NOMO-1 treated with DMSO at 0.1 percent for 48 hours (cell line): ENCODE data around the gene ADD2.
A peak's percentile ranks its signal among the peaks of the same experiment; 100 is the strongest.
"Not testable (repeated sequence)": the region's sequence is repeated elsewhere in the genome, so short reads cannot be mapped to it uniquely, and the experiment has no call there.

Source experiments
- DNase-seq: peaks from one replicate; lab custom pipeline; 2025; ENCODE audit not compliant: unreplicated experiment; lab: John Stamatoyannopoulos, UW

The ADD2 gene

DNA sequence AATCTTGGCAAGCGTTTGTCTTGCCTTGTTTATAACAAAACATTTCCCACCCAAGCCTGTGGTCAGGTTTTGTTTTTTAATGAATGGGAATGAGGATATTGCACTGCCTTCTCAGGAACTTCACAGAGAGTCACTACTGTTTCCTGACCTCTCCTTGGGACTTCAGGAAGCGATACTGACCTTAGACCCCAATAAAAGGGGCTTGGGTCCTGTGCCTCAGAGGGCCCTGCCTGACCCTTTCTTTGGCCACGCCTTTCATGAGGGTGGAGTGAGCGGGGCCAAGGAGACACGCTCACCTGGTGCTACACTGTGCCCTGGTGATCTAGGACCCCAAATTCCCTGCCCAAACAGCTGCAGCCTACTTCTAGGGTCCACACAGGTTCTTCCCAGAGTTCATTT is 121.6 kb downstream of the ADD2 start:
- no peak for DNase-seq

DNA sequence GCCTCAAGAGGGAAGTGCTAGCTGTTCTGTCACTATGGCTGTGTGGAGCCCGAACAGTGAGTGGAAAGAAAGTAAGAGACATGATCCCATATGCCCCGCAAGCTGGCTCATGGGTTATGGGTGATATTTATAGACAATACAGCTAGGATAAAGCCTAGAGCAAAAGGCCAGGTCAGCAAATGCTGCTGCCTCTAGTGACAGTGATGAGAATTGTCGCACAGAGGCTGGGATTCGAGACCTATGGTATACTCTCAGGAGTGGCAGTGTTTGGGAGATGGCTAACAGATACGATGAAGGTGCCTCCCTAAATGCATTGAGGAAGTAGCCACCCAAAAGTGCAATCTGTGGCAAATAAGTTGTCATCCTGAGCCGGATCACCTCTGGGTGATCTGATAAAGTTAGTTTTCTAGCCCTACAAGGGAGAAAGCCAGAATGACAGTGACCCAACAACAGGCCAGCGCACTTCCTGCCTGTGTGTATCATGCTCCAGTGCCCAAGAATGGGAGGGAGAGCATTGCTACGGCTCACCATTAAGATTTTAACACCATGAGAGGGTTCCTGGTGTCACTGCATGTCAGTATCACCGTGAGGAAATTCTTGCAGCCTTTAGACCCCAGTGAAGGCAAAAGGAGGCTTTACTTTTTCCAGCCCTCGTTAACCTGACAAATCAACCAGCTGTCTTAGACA is 122.1 kb downstream of the ADD2 start:
- no peak for DNase-seq

DNA sequence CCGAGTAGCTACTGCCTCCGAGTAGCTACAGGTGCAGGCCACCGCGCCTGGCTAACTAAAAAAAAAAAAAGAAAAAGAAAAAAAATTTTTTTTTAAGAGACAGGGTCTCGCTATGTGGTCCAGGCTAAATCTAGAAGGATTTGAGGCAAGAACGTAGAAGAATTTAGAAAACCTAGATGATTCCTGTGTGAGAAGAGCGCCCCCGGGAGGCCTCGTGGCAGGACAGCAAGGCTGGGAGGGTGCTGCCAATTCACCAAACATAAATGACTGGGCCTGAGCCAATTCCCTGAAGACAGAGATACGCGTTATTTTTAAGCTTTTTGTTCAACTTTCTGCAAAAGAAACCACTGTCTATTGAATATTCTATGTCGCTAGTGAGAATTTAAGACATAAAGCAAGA is 124.3 kb downstream of the ADD2 start:
- peak; percentile 45 for DNase-seq

DNA sequence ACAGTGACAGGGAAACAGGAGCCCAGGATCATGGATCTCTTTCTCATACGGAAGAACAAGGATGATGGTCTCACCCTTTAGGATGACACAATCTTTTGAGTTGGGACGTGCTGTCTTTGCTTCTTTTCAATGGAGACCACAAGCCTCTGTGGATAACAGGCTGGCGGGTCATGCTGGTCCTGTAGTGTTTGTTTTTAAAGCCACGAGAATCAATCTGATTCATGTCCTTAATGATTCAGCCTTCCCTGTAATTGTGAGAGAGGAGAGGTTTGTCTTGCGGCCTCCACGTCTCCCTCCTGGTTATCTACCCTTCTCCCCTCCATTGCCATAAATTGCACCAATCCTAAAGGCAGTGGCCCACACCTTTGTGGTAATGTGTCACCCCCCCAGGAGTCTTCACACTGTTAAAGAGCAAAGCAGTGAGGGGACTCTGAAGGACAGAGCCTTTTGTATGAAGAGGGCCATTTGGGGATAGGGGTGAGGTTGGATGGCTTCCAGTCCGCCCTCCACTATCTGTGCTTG is 126.7 kb downstream of the ADD2 start:
- no peak for DNase-seq

DNA sequence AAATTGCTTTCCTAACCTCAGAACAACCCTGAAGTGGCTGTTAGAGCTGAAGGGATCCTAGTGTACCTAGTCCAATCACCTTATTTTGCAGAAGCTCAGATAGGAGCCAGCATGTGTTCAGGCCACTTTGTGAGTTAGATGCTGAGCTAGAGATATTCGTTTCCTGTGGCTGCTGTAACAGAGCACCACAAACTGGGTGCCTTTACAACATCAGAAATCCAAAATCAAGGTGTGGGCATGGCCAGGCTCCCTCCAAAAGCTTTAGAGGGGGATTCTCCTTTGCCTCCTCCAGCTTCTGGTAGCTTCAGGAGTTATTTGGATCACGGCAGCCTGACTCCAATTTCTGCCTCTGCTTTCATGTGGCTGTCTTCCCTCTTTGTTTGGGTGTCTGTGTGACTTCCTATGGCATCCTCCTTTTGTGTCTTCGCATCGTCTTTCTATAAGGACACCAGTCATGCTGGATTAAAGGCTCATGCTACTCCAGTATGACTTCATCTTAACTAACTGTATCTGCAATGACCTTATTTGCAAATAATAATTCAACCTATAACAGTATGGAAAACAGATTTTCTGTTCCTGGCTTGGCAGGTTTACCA is 128.1 kb downstream of the ADD2 start:
- no peak for DNase-seq

DNA sequence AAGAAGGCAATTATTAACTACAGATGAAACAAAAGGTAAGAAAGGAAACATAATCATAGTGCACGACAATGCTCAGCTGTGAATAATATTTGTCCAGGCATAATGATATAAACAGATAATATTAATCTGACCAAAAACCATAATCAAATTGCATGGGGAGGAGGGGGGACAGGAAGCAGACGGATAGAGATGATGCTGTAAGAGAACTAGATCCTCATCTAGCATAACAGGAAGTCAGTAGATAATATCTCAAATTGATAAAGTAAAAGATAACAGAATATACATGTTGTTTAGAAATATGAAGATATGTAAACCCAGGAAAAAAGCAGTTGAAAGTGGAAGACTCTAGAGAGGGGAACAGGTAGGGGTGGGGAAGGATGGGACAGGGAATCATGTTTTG is 129.4 kb downstream of the ADD2 start:
- DNase-seq: no peak

DNA sequence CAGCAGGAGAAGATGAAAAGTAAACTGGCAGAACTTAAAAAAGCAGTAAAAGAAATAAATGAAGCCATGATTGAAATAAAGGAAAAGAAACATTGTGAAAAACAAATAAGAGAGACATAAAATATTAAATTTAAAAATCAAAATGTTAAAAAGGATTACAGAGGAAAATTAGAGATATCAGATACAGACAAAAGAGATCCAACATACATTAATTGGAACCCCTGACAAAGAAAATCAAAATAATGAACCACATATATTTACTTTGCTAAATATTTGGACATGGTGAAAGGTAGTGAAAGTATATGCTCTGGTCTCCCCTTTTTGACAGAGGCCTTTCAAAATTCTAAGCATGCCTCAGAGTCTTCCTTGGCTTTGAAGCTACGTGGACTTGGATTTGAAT is 134.5 kb downstream of the ADD2 start:
- no peak for DNase-seq

DNA sequence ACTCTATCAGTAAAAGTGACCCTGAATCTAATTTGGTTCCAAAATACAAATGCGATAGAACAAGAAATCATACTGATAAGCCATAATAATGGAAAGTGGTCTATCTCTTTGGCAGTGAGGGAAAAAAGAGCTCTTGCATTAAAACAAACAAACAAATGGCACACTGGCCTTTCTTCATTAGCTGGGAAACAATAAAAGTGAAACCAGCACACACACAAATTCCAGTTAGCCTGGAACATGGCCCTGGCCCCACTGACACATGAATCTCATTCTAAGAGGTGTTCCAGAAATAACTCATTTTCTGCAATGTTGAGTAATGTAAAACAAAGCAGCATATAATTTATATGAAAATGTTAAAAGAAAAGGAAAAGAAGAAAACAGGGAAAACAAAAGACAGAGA is 135.0 kb downstream of the ADD2 start:
- DNase-seq: no peak

DNA sequence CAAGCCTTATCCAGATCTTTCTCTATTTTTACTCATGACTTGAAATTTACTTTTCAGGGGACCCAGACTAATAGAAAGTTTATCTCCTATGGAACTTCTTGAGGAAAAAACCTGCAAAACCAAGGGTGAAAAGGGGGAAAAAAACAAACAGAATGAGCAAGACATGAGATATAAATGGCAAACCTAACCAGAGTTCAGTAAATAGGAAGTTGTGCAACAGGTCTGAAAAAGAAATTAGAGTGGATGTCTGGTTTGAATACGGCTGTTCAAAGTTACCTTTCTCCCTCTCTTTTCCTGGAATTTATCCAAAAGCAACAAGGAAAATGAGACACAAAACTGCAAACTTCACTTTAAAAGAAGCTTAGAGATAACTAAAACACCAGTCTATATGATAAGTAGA is 135.6 kb downstream of the ADD2 start:
- DNase-seq: peak; percentile 20

DNA sequence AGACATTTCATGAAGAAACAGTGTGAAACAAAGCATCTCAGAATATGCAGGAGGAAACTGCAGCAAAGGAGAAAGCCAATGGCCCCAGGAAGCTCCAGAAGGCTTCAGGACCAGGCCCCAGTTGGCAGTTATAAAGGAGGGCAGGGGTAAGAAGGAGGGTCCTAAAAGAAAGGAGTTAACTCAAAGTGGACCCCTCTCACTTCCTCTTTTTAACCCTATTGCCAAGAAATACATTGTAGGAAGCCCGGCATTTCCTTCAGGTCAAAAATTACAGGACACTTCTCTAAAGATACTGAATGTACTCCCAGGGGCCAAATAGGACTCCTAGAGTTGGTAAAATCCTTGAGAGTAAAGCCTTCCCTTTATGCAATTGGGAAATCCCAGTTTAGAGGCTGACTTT is 137.2 kb downstream of the ADD2 start:
- peak; percentile 31 for DNase-seq

DNA sequence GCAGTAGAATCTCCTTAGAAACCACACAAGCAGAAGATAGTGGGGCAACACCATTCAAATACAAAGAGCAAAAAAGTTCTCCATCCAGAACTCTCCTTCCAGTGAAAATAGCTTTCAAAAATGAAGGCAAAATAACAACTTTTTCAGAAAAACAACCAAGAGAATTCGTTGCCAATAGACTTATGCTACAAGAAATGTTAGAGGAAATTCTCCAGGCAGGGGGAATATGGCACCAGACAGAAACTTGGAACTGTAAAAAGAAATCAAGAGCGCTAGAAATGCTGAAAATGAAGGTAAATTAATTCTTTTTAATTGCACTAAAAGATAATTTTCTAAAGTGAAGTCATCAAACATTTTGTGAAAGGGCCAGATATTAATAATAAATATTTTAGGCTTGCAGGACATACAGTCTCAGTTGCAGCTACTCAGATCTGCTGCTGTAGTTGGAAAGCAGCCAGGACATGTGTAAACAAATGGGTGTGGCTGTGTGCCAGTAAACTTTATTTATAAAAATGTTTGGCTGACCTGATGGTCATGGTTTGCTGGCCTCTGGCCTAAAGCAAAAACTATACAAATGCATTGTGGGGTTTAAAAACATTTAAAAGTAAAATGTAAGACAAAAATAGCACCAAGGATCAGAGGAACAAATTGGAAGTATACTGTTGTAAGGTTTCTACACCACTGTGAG is 140.6 kb downstream of the ADD2 start:
- no peak for DNase-seq

DNA sequence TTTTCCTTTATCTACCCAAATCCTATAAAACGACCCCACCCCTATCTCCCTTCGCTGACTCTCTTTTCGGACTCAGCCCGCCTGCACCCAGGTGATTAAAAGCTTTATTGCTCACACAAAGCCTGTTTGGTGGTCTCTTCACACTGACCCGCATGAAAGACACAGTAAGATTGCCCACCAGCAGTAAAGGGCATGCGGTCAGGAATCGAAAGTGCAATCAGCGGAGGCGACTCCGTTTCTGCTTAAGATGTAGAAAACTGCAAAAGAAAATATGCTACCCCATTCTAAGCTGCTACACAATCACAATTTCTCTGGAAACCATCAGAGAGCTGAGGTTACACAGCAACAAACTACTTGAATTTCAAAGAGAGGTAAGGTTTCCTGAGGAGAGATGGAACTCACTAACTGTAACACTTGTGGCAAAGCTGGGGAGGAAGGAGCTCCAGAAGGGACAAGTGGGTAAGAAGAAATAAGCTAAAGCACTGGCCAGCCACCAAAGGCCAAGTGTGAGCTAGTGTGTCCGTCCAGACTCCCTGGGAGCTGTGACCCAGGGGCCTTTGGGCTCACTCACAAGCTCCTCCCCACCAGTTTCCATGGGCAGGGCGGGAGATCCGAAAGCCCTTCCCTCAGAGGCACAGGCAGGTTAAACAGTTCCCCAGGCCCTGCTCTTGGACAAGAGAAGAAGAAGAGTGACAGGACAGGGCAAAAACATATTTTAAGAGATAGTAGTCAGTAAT is 141.6 kb downstream of the ADD2 start:
- no peak for DNase-seq

DNA sequence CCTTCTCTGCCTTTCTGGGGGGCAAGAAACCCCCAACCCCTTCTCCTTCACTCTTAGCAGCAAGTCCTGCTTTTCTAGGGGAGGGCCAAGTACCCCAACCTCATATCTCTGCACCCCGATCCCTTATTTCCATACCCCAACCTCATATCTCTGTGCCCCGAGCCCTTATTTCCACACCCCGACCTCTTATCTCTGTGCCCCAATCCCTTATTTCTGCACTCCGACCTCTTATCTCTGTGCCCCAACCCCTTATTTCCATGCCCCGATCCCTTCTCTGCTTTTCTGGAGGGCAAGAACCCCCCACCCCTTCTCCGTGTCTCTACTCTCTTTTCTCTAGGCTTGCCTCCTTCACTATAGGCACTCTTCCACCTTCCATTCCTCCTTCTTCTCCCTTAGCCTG is 146.5 kb downstream of the ADD2 start:
- not testable (repeated sequence) for DNase-seq

DNA sequence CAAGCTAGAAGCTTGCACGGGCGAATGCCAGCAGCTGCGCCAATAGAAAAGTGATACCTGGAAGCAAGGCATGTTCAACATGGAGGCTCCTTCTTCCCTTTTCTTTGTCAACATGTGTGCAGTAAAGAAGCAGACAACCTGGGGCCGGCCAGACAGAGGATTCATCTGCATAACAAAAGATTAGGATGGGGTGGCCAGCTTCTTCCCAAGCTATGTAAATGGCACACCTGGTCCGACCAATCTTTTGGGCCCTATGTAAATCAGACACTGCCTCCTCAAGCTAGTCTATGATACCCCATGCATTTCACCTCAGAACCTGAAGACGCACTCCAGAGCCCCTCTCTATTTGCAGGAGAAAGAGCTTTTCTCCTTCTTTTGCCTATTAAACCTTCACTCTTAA is 148.0 kb downstream of the ADD2 start:
- DNase-seq: no peak

DNA sequence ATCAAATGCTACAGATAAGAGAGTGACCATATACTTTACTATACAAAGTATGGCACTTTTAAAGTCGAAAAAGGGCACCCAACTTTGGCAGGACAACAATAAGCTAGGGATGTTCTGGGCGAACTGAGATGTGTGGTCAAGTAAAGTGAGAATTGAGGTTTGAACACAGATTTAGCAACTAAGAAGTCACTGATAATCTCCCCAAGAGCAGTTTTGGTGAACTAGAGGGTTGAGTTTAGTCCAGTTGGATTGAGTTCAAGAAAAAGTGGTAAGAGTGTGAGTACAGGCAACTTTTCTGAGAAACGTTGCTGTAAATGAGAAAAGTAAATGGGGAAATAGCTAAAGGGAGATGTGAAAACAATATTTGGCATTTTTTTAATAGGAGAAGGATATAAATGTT is 148.8 kb downstream of the ADD2 start:
- no peak for DNase-seq

DNA sequence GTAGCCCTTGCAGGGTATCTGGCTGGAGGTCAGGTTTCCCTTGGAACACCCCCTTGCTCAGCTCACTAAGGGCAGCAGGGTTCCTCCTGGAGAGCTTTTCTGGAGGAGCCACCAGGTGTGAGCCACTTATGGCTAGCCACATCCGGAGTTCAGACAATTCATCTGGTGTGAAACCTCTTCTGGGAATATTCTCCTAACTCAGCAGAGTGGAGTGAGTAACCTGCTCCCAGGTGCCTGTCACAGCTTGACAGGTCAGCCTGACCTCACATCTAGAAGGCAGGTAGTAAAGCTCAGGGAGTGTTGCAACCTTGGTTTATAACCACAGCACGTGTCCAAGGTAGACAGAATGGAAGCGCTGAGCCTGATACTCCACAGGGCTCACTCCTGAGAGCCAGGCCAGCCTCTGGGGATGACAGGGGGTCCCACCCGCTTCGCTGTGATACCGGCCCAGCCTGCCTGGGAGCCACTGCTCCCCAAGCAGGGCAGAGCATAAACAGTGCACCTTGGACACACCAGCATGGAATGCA is 151.8 kb downstream of the ADD2 start:
- no peak for DNase-seq

DNA sequence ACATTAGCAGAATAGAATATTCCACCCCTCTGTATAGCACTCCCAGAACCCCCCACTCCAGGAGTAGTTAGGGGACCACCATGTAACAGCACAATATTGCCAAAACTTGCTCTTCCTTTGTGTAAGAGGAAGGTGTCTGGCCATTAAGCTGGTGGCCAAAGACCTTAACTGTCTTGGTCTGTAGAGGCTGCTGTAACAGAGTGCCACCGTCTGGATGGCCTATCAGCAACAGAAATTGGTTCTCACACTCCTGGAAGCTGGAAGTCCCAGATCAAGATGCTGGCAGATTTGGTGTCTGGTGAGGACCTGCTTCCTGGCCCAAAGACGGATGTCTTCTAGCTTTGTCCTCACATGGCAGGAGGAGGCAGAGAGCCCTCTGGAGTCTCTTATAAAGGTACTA is 152.8 kb downstream of the ADD2 start:
- no peak for DNase-seq

DNA sequence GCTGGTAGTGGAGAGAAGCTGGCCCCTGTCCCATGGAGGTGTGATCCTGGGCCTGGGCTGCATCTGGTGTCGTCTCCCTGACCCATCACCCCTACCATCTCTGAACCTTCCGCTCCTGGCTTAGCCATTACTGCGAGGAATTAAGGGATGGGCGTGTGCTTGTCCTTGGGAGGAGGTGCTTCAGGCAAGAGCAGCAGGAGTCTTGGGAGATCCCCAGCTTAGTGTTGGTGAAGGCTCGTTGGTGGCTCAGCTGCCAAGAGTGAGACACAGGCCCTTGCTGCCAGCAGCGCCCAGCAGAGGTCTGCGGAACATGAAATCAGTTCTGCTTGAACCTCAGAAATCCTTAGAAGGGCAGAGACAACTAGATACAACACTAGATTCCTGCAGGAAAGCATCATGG is 154.5 kb downstream of the ADD2 start:
- DNase-seq: no peak

DNA sequence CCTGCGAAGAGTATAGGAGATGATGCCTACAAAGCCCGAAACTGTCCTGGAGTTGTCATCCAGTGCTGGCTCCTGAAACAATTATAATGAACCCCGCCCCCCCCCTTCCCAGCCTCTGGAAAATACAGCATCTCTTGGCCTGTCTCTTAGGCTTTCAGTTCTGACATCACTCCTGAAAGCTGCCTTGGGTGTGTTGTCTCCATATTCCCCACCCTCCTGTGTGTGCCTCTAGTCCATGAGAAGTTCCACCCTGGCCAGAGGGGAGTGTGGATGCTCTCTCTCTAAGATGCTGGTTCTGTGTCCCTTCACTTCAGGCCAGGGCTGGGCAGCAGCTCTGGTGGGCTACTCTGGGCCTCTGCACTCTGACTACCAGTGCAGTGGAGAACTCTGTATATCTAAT is 155.4 kb downstream of the ADD2 start:
- no peak for DNase-seq

DNA sequence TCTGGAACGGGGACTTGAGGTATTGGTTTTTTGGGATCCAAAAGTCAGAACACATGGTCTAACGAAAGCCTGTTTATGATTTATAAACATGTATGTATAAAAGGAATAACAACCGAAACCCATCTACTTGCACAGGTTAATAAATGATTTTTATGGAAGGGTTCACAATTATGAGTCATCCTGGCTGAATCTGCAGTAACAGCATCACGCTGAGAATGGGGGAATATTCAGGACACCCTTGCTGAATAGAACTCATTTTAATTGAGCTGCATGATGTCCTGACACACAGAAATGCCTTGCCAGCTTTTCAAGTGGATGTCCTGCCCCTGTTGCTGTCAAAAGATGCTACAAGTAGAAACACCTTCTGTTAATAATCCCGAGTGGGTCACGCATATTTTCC is 159.6 kb downstream of the ADD2 start:
- no peak for DNase-seq

DNA sequence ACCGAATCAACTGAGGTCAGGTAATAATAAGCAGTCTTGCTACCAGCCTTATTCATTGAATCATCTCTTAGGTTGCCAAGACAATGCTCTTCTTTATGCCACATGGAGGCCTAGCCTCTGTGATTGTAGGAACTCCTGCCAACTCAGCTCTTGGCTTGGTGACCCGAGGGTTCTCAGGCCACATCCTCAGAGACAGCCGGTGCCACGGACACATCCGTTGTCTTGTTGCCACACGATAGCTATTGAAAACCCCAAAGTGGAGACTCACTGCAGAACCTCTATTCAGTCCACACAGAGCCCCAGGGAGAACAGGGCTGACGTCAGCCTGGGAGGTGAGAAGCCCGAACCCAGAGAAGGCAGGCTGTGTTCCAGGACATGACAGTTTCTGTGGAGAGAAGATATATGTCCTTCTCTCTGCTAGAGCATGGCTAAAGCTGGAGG is 160.9 kb downstream of the ADD2 start:
- no peak for DNase-seq
